Suprapubic skin (tissue), 4 donors: ENCODE results near the gene SYNDIG1. TPM values are rescaled to one million over a fixed set of nuclear protein-coding genes. Genes with fewer than 3 reads are reported as not detected.

Experiments used
- DNase-seq, 2 donors: peaks; one replicate each; pipeline ENCODE4 v3.0.0-alpha.2; 2019; ENCODE audit warnings: low spot score in 2 of 2
- H3K27ac ChIP-seq: fragments of 200-600 bp; sonication (generic); one replicate; pipeline ENCODE4 v1.5.1; 2019
- H3K27me3 ChIP-seq: fragments of 200-600 bp; sonication (generic); one replicate; pipeline ENCODE4 v1.5.1; 2019
- H3K36me3 ChIP-seq: fragments of 200-600 bp; sonication (generic); one replicate; pipeline ENCODE4 v1.5.1; 2019
- H3K4me1 ChIP-seq: fragments of 200-600 bp; sonication (generic); one replicate; pipeline ENCODE4 v1.5.1; 2019
- H3K4me3 ChIP-seq: fragments of 200-600 bp; sonication (generic); one replicate; pipeline ENCODE4 v1.5.1; 2019; ENCODE audit warnings: mild to moderate bottlenecking
- H3K9me3 ChIP-seq: fragments of 200-600 bp; sonication (generic); one replicate; pipeline ENCODE4 v1.5.1; 2019
- EP300 ChIP-seq: sonication (generic); formaldehyde crosslinking; IDR thresholded peaks from one replicate; pipeline ENCODE4 v1.6.1; 2017; ENCODE audit warnings: antibody characterized with exemption
- POLR2A ChIP-seq, 2 donors: fragments of 450-650 bp; IDR thresholded peaks; one replicate each; pipeline ENCODE4 v1.6.1; 2017; ENCODE audit warnings: antibody characterized with exemption in 2 of 2, mild to moderate bottlenecking in 2 of 2, moderate library complexity in 2 of 2
- POLR2AphosphoS5 ChIP-seq, 3 donors: sonication (generic); formaldehyde crosslinking; IDR thresholded peaks; one replicate each; pipeline ENCODE4 v1.6.1; 2017; ENCODE audit warnings: antibody characterized with exemption in 3 of 3
- WGBS: methylation state at CpG from one replicate; pipeline ENCODE4 v1.1.5; 2018; 5-methylcytosine and 5-hydroxymethylcytosine counted together
- total RNA-seq, 4 donors: library from RNA; depleted of rRNA; stranded (reverse); fragments of >200 nt; gene quantifications; one replicate each; pipeline ENCODE4 v1.1.0, GENCODE V29; 2016
- TF ChIP-seq, protein P1 (sequence below), 2 donors: fragments of 200-600 bp in 1 of 2; fragments of 450-650 bp in 1 of 2; sonication (generic) in 1 of 2; IDR thresholded peaks; one replicate each; pipeline ENCODE4 v1.5.1; 2016 to 2019; ENCODE audit warnings: antibody characterized with exemption in 2 of 2, mild to moderate bottlenecking in 1 of 2, moderate library complexity in 1 of 2

Gene SYNDIG1
- total RNA-seq, 4 donors from 2014 or later = not detected

DNA sequence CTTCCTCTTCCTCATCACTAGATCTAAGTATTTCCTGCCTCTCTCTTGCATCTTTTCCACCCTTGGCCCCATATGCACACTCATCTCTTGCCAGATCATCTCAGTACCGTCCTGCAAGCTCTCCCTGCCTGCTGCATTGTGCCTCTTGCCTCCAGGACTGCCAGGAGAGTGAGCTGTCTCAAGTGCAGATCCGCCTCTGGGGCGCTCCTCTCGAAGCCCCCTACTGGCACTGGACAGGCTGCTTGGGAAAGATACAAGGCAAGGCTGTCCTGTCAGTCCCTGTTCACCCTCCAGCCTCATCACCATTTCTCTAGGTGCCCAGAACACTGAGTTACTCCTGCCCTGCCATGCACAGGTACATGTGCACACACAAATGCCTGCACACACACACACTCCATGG, 10.2 kb downstream of the SYNDIG1 start:
- H3K9me3 ChIP-seq = no peaks in the 10 kb centered on the region
- no peak overlapping the region for H3K4me3 ChIP-seq
- peaks cover 6% of the 10 kb centered on the region for H3K27me3 ChIP-seq
- TF ChIP-seq, protein P1, sequence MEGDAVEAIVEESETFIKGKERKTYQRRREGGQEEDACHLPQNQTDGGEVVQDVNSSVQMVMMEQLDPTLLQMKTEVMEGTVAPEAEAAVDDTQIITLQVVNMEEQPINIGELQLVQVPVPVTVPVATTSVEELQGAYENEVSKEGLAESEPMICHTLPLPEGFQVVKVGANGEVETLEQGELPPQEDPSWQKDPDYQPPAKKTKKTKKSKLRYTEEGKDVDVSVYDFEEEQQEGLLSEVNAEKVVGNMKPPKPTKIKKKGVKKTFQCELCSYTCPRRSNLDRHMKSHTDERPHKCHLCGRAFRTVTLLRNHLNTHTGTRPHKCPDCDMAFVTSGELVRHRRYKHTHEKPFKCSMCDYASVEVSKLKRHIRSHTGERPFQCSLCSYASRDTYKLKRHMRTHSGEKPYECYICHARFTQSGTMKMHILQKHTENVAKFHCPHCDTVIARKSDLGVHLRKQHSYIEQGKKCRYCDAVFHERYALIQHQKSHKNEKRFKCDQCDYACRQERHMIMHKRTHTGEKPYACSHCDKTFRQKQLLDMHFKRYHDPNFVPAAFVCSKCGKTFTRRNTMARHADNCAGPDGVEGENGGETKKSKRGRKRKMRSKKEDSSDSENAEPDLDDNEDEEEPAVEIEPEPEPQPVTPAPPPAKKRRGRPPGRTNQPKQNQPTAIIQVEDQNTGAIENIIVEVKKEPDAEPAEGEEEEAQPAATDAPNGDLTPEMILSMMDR (IDR thresholded peaks at IDR 0.05) = no peak
- TF ChIP-seq EP300 (no peak), POLR2AphosphoS5 (IDR thresholded peaks at IDR 0.05) (no peak), POLR2A (IDR thresholded peaks at IDR 0.05) (no peak)
- 84% methylated on average over 4 of the region's 4 CpGs for WGBS
- no peaks in the 10 kb centered on the region for H3K36me3 ChIP-seq
- no peak for DNase-seq
- no peaks in the 10 kb centered on the region for H3K4me1 ChIP-seq
- H3K27ac ChIP-seq = no peak overlapping the region

DNA sequence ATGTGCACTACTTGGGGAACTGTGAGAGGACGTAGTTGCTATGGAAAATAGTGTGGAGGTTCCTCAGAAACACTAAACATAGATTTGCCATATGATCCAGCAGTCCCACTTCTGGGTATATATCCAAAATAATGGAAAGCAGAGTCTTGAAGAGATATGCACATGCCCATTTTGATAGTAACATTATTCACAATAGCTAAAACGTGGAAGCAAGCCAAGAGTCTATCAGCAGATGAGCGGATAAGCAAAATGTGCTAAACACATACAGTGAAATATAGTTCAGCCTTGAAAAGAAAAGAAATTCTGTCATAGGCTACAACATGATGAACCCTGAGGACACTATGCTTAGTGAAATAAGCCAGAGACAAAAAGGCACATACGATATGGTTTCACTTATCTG, 11.1 kb downstream of the SYNDIG1 start:
- 50% methylated on average over 4 of the region's 4 CpGs for WGBS
- no peaks in the 10 kb centered on the region for H3K4me1 ChIP-seq
- H3K9me3 ChIP-seq = no peaks in the 10 kb centered on the region
- no peaks in the 10 kb centered on the region for H3K36me3 ChIP-seq
- no peak overlapping the region for H3K4me3 ChIP-seq
- H3K27me3 ChIP-seq = peaks cover under 1% of the 10 kb centered on the region
- TF ChIP-seq, protein P1 (IDR thresholded peaks at IDR 0.05) = no peak
- TF ChIP-seq EP300 (no peak), POLR2AphosphoS5 (IDR thresholded peaks at IDR 0.05) (no peak), POLR2A (IDR thresholded peaks at IDR 0.05) (no peak)
- DNase-seq = no peak
- no peak overlapping the region for H3K27ac ChIP-seq

GRCh38 chr20:24481173-24481572, 11.7 kb downstream of the SYNDIG1 start:
- Histone ChIP-seq H3K36me3 (no peaks in the 10 kb centered on the region), H3K4me1 (no peaks in the 10 kb centered on the region), H3K9me3 (no peaks in the 10 kb centered on the region), H3K27me3 (peaks cover 3% of the 10 kb centered on the region), H3K27ac (no peak overlapping the region), H3K4me3 (no peak overlapping the region)
- WGBS = 81% methylated on average over 7 of the region's 7 CpGs
- no peak for DNase-seq
- TF ChIP-seq POLR2AphosphoS5 (IDR thresholded peaks at IDR 0.05) (no peak), EP300 (no peak), POLR2A (IDR thresholded peaks at IDR 0.05) (no peak)
- TF ChIP-seq, protein P1 (IDR thresholded peaks at IDR 0.05) = no peak

DNA sequence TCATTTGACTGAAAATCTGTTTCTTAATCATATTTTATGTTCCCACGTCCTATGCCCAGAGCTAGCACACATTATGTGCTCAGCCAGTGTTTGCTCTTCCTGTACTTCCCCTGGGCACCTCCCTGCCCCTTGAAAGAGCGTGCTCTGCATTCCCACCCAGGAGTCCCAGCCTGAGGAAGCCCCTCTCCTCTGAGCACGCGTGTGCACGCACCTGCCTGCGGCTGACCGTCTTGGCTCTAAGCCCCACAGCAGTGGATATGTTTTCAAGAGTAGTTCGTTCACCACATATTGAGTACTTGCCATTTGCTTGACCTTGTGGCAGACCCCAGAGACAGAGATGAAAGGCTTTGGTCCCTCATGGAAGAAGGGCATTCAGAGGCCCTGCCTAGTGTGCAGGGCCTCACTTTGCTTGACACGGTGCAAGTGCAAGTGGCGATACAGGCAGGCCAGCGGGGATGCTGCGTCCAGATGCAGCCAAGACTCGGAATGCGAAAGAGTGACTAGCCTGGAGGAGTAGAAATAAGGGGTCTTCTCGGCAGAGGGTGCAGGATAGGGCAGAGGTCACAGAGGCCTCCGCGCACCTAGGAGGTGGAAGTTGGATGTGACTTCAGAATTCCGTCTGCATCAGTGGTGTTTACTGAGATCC, 14.1 kb downstream of the SYNDIG1 start:
- WGBS = 71% methylated on average over 18 of the region's 18 CpGs
- peak in 1 of 2 donors; percentile 30 for DNase-seq
- no peak overlapping the region for H3K27ac ChIP-seq
- no peaks in the 10 kb centered on the region for H3K4me1 ChIP-seq
- TF ChIP-seq POLR2AphosphoS5 (IDR thresholded peaks at IDR 0.05) (no peak), POLR2A (IDR thresholded peaks at IDR 0.05) (no peak), EP300 (no peak)
- TF ChIP-seq, protein P1 (IDR thresholded peaks at IDR 0.05) = no peak
- no peak overlapping the region for H3K4me3 ChIP-seq
- H3K36me3 ChIP-seq = no peaks in the 10 kb centered on the region
- H3K9me3 ChIP-seq = no peaks in the 10 kb centered on the region
- H3K27me3 ChIP-seq = peaks cover 3% of the 10 kb centered on the region

DNA sequence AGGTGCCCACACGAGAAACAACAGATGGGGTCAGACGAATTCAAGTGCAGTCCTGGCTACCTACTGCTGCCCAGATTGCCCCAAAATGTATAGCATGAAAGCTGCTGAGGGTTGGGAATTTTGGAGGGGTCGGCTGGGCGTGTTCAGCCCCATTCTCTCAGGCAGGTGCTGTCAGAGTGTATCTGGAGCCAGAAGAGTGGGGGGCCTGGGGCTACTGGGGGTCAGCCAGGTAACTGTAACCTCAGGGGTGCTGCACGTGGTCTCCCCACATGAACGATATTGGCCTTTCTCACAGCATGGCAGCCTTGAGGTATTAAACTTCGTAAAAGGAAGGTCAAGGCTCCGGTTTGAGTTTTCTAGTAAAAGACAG, 14.6 kb downstream of the SYNDIG1 start:
- no peaks in the 10 kb centered on the region for H3K9me3 ChIP-seq
- no peak for DNase-seq
- H3K27ac ChIP-seq = no peak overlapping the region
- H3K36me3 ChIP-seq = no peaks in the 10 kb centered on the region
- no peaks in the 10 kb centered on the region for H3K4me1 ChIP-seq
- WGBS = 78% methylated on average over 6 of the region's 8 CpGs
- H3K4me3 ChIP-seq = no peak overlapping the region
- no peak for TF ChIP-seq POLR2AphosphoS5 (IDR thresholded peaks at IDR 0.05)
- no peak for TF ChIP-seq POLR2A (IDR thresholded peaks at IDR 0.05)
- TF ChIP-seq, protein P1 (IDR thresholded peaks at IDR 0.05) = no peak
- H3K27me3 ChIP-seq = peaks cover 3% of the 10 kb centered on the region
